Activated CD8-positive, alpha-beta memory T cell treated with anti-CD3 and anti-CD28 coated beads for 48 hours (primary cell): ENCODE data around the gene ETNK2.

Experiments
- DNase-seq, 3 experiments: peaks; one replicate each; pipeline ENCODE4 v3.0.0-alpha.2; 2020; ENCODE audit warnings: low read depth in 2 of 3, low spot score in 2 of 3

ETNK2 gene

GRCh38 chr1:204083491-204083890 lies 68.4 kb downstream of the ETNK2 start:
- no peak for DNase-seq

GRCh38 chr1:204081791-204082513 lies 69.9 kb downstream of the ETNK2 start:
- no peak for DNase-seq

- no peak for DNase-seq
Measured at GRCh38 chr1:204081164-204081790, 70.6 kb downstream of the ETNK2 start.
